ENCODE results near the gene TBCK.

GRCh38 chr4:106109929-106110328 lies 206.1 kb downstream of the TBCK start:
- no peak for TF ChIP-seq CTCF (conservative IDR thresholded peaks at IDR 0.05; ENCODE audit: low read depth, low read length)
- TF ChIP-seq EZH2 (IDR thresholded peaks at IDR 0.05; ENCODE audit: borderline replicate concordance, low read depth, low read length, poor library complexity, severe bottlenecking) = no peak

Data from A673 (cell line).